SU-DHL-6 (cell line): ENCODE measurements around the gene CLK4.

Source experiments
- H2AFZ ChIP-seq: fragments of 200-600 bp; sonication (generic); 2 replicates; pipeline ENCODE4 v1.6.1; 2014; ENCODE audit warnings: low read depth, mild to moderate bottlenecking, moderate library complexity, mixed read lengths, antibody characterized with exemption, low read length; ENCODE audit not compliant: severe bottlenecking
- H3F3A ChIP-seq: fragments of 200-600 bp; shearing (Covaris generic); 2 replicates; pipeline ENCODE4 v1.6.0; 2016; ENCODE audit warnings: antibody characterized with exemption, mild to moderate bottlenecking; ENCODE audit not compliant: insufficient read depth
- H3K27ac ChIP-seq: fragments of 200-600 bp; sonication (generic); 2 replicates; pipeline ENCODE4 v1.5.1; 2016; ENCODE audit warnings: low read depth, mild to moderate bottlenecking, low read length, moderate library complexity, mixed read lengths
- H3K27me3 ChIP-seq: fragments of 200-600 bp; sonication (generic), shearing (Covaris generic); 2 replicates; pipeline ENCODE4 v1.6.0; 2014; ENCODE audit warnings: mild to moderate bottlenecking, low read length
- H3K36me3 ChIP-seq: fragments of 200-600 bp; sonication (generic); 2 replicates; pipeline ENCODE4 v1.6.1; 2014; ENCODE audit warnings: mild to moderate bottlenecking, low read length, mixed read lengths
- H3K4me2 ChIP-seq: fragments of 300-600, 200-600 bp; shearing (Covaris generic), sonication (generic); 2 replicates; pipeline ENCODE4 v1.6.0; 2014; ENCODE audit warnings: low read length, low read depth, mild to moderate bottlenecking; ENCODE audit not compliant: poor library complexity, severe bottlenecking
- H3K4me3 ChIP-seq: fragments of 200-600 bp; sonication (generic); 2 replicates; pipeline ENCODE4 v1.5.1; 2014; ENCODE audit warnings: antibody characterized with exemption, low read length, mild to moderate bottlenecking, mixed read lengths; ENCODE audit not compliant: insufficient read depth, poor library complexity, severe bottlenecking
- H3K79me2 ChIP-seq: fragments of 200-600 bp; sonication (generic); 2 replicates; pipeline ENCODE4 v1.6.1; 2014; ENCODE audit warnings: mild to moderate bottlenecking, low read length, moderate library complexity; ENCODE audit not compliant: insufficient read depth
- H3K9ac ChIP-seq: fragments of 200-600 bp; sonication (generic); 2 replicates; pipeline ENCODE4 v1.7.0; 2014; ENCODE audit warnings: mild to moderate bottlenecking, low read length
- H3K9me2 ChIP-seq: fragments of 200-600 bp; sonication (generic); replicated peaks from 2 replicates; pipeline ENCODE4 v1.6.1; 2014; ENCODE audit warnings: low read length; ENCODE audit not compliant: insufficient read depth
- H3K9me3 ChIP-seq: fragments of 200-600 bp; sonication (generic); 2 replicates; pipeline ENCODE4 v1.6.1; 2014; ENCODE audit warnings: low read length, mixed read lengths; ENCODE audit not compliant: insufficient read depth
- H4K20me1 ChIP-seq: fragments of 200-600 bp; sonication (generic); 2 replicates; pipeline ENCODE4 v1.6.1; 2014; ENCODE audit warnings: low read depth, mild to moderate bottlenecking, antibody characterized with exemption, low read length, moderate library complexity, mixed read lengths
- CTCF ChIP-seq: fragments of 200-600 bp; sonication (generic); IDR thresholded peaks from one replicate; pipeline ENCODE4 v1.5.1; 2017; ENCODE audit warnings: antibody characterized with exemption, mild to moderate bottlenecking, low read length, moderate library complexity; ENCODE audit not compliant: insufficient read depth, poor library complexity, severe bottlenecking
- EZH2phosphoT487 ChIP-seq: fragments of 200-600 bp; sonication (generic), shearing (Covaris generic); conservative IDR thresholded peaks from 2 replicates; pipeline ENCODE4 v1.6.1; 2018; ENCODE audit warnings: mild to moderate bottlenecking, antibody characterized with exemption, low read length, moderate library complexity, mixed read lengths

CLK4 gene

GRCh38 chr5:178583279-178583678, 43.6 kb downstream of the CLK4 start:
- TF ChIP-seq EZH2phosphoT487 (no peak), CTCF (no peak)
- H3K36me3 ChIP-seq = no peaks in the 10 kb centered on the region
- H3F3A ChIP-seq = no peaks in the 10 kb centered on the region
- no peak overlapping the region for H3K4me3 ChIP-seq
- no peak overlapping the region for H3K9ac ChIP-seq
- no peaks in the 10 kb centered on the region for H3K79me2 ChIP-seq
- no peak overlapping the region for H3K4me2 ChIP-seq
- no peaks in the 10 kb centered on the region for H3K27me3 ChIP-seq
- no peaks in the 10 kb centered on the region for H3K9me3 ChIP-seq
- H3K9me2 ChIP-seq = no peaks in the 10 kb centered on the region
- H3K27ac ChIP-seq = no peak overlapping the region
- H4K20me1 ChIP-seq = no peaks in the 10 kb centered on the region
- H2AFZ ChIP-seq = no peak overlapping the region

GRCh38 chr5:178582291-178582690, 44.6 kb downstream of the CLK4 start:
- H4K20me1 ChIP-seq = no peaks in the 10 kb centered on the region
- no peaks in the 10 kb centered on the region for H3K36me3 ChIP-seq
- no peaks in the 10 kb centered on the region for H3K79me2 ChIP-seq
- H3K4me2 ChIP-seq = no peak overlapping the region
- no peaks in the 10 kb centered on the region for H3K9me2 ChIP-seq
- H3F3A ChIP-seq = no peaks in the 10 kb centered on the region
- no peak for TF ChIP-seq CTCF
- no peak for TF ChIP-seq EZH2phosphoT487
- H3K27me3 ChIP-seq = no peaks in the 10 kb centered on the region
- H3K4me3 ChIP-seq = no peak overlapping the region
- no peaks in the 10 kb centered on the region for H3K9me3 ChIP-seq
- H3K27ac ChIP-seq = no peak overlapping the region
- no peak overlapping the region for H3K9ac ChIP-seq
- no peak overlapping the region for H2AFZ ChIP-seq

- Histone ChIP-seq H3K4me2 (no peak overlapping the region), H4K20me1 (no peaks in the 10 kb centered on the region), H3K27me3 (no peaks in the 10 kb centered on the region), H3K36me3 (no peaks in the 10 kb centered on the region), H3K9ac (no peak overlapping the region), H3K9me3 (no peaks in the 10 kb centered on the region), H3F3A (no peaks in the 10 kb centered on the region), H3K9me2 (no peaks in the 10 kb centered on the region), H3K79me2 (no peaks in the 10 kb centered on the region), H2AFZ (no peak overlapping the region), H3K4me3 (no peak overlapping the region), H3K27ac (no peak overlapping the region)
- TF ChIP-seq CTCF = no peak
- TF ChIP-seq EZH2phosphoT487 = no peak
These were observed 45.2 kb downstream of the CLK4 start for GRCh38 chr5:178581621-178582020.

GRCh38 chr5:178580271-178580955, 46.4 kb downstream of the CLK4 start:
- H3K36me3 ChIP-seq = no peaks in the 10 kb centered on the region
- H3K27ac ChIP-seq = no peak overlapping the region
- no peak overlapping the region for H3K4me3 ChIP-seq
- H3K27me3 ChIP-seq = no peaks in the 10 kb centered on the region
- no peak overlapping the region for H2AFZ ChIP-seq
- no peak overlapping the region for H3K9ac ChIP-seq
- H4K20me1 ChIP-seq = no peaks in the 10 kb centered on the region
- TF ChIP-seq CTCF (no peak), EZH2phosphoT487 (no peak)
- no peaks in the 10 kb centered on the region for H3K79me2 ChIP-seq
- no peaks in the 10 kb centered on the region for H3F3A ChIP-seq
- H3K4me2 ChIP-seq = no peak overlapping the region
- no peaks in the 10 kb centered on the region for H3K9me3 ChIP-seq
- no peaks in the 10 kb centered on the region for H3K9me2 ChIP-seq
